Fibroblast of mammary gland (primary cell): ENCODE results near the gene FIS1.
"Not testable (repeated sequence)": the region's sequence is repeated elsewhere in the genome, so short reads cannot be mapped to it uniquely, and the experiment has no call there.

ENCODE experiments used
- DNase-seq: peaks from one replicate; pipeline ENCODE4 v3.0.0-alpha.2; 2010; ENCODE audit warnings: low read depth
- H3K4me3 ChIP-seq: 2 replicates; pipeline ENCODE4 v1.5.1; 2011; ENCODE audit warnings: low read depth, mild to moderate bottlenecking, low read length, moderate library complexity; ENCODE audit not compliant: control insufficient read depth
- TF ChIP-seq, protein P1 (sequence below): conservative IDR thresholded peaks from 2 replicates; pipeline ENCODE4 v1.5.1; 2011; ENCODE audit warnings: low read depth, low read length, inconsistent platforms; ENCODE audit not compliant: control insufficient read depth, insufficient read depth

Gene FIS1

DNA sequence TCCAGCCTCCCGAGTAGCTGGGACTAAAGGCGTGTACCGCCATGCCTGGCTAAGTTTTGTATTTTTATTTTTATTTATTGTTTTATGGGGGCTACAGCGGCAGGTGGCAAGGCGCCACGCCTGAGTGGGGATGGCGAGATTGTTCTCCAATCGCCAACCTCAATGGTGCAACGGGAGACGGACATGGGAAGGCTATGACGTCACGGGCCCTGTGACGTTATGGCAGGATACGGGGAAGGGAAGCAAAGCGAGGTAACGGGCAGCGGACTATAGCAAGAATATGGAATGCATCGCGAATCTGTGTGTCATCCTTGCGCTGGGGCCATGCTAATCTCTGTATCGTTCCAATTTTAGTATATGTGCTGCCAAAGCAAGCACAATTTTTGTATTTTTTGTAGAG is 24.8 kb upstream of the FIS1 start:
- H3K4me3 ChIP-seq = no peak overlapping the region
- DNase-seq = no peak
- TF ChIP-seq, protein P1, sequence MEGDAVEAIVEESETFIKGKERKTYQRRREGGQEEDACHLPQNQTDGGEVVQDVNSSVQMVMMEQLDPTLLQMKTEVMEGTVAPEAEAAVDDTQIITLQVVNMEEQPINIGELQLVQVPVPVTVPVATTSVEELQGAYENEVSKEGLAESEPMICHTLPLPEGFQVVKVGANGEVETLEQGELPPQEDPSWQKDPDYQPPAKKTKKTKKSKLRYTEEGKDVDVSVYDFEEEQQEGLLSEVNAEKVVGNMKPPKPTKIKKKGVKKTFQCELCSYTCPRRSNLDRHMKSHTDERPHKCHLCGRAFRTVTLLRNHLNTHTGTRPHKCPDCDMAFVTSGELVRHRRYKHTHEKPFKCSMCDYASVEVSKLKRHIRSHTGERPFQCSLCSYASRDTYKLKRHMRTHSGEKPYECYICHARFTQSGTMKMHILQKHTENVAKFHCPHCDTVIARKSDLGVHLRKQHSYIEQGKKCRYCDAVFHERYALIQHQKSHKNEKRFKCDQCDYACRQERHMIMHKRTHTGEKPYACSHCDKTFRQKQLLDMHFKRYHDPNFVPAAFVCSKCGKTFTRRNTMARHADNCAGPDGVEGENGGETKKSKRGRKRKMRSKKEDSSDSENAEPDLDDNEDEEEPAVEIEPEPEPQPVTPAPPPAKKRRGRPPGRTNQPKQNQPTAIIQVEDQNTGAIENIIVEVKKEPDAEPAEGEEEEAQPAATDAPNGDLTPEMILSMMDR = no peak

DNA sequence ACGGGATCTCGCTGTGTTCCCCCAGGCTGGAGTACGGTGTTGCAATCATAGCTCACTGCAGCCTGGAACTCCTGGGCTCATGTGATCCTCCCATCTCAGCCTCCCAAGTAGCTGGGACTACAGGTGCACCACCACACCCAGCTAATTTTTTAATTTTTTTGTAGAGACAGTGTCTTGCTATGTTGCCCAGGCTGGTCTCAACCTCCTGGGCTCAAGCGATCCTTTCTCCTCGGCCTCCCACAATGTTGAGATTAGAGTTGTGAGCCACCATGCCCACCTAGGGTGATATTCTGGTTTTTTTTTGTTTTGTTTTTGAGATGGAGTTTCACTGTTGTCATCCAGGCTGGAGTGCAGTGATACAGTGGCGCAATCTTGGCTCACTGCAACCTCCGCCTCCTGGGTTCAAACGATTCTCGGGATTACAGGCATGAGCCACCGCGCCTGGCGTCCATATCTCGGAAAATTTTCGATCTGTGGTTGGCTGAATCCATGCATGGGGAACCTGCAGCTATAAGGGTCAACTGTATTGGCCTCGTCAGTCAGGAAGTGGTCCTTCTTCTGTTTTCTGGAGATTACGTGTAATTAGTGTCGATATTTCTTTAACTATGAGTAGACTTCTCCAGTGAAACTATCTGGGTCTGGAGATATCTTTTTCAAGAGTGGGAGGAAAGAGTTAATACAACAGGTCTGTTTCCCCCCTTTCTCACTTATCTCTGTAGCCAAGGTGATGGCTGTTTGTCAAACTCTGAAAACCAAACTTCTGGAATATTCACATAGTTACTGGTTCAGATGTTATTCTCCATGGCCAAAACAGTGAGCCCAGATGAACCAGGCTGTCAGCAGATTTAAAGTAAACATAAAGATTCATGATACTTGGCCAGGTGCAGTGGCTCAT is 21.0 kb upstream of the FIS1 start:
- H3K4me3 ChIP-seq = no peak overlapping the region
- TF ChIP-seq, protein P1 = no peak
- DNase-seq = no peak

DNA sequence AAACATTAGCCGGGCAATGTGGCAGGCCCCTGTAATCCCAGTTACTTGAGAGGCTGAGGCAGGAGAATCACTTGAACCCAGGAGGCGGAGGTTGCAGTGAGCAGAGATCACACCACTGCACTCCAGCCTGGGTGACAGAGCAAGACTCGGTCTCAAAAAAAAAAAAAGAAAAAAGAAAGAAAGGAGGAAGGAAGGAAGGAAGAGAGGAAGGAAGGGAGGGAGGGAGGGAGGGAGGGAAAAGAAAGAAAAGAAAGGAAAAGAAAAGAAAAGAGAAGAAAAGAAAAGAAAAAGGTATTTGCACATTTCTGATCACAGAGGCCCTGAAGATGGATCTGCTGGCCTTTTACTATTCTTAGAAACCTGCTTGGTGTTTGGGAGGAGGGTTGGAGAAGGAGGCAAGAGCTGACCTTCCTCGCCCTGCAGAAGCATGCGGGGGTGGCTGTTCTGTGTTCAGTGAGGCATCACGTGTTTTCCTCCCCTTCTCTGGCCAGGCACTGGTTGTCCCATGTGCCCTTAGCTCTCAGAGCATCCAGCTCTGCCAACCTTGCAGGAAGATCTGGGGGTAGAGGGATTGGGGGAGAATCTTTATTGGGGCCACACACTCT is 19.3 kb upstream of the FIS1 start:
- H3K4me3 ChIP-seq = not testable (repeated sequence)
- DNase-seq = peak; percentile 28

DNA sequence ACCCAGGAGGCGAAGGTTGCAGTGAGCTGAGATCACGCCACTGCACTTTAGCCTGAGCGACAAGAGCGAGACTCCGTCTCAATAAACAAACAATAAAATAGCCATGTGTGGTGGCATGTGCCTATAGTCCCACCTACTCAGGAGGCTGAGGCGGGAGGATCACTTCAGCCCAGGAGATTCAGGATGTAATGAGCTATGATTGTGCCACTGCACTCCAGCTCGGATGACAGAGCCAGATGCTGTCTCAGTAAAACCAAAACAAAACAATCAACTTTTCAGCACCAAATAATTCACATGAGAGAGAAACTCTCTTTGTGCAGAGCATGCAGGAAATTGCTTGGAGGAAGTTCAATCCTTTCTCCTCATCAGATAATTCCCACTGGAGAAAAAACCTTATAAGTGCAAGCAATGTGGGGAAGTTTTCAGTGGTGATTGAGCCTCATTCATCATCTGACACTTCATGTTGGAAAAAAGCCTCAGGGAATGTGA is 13.4 kb upstream of the FIS1 start:
- peak; percentile 43 for DNase-seq
- no peak overlapping the region for H3K4me3 ChIP-seq
- TF ChIP-seq, protein P1 = no peak

DNA sequence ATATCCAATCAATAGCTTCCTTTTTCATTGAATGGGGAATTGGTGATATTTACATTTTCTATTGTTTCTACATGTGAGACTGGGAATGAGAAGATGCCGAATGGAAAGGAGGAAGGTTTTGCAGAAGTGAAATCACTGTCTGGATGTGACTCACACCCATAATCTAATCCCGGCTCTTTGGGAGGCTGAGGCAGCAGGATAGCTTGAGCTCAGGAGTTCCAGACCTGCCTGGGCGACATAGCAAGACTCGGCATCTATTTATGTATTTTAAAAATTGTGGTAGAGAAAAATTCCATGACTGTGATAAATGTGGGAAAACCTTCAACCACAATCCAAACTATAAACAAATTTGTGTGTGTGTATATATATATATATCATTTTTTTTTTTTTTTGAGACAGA is 10.9 kb upstream of the FIS1 start:
- DNase-seq = no peak
- TF ChIP-seq, protein P1 = no peak

DNA sequence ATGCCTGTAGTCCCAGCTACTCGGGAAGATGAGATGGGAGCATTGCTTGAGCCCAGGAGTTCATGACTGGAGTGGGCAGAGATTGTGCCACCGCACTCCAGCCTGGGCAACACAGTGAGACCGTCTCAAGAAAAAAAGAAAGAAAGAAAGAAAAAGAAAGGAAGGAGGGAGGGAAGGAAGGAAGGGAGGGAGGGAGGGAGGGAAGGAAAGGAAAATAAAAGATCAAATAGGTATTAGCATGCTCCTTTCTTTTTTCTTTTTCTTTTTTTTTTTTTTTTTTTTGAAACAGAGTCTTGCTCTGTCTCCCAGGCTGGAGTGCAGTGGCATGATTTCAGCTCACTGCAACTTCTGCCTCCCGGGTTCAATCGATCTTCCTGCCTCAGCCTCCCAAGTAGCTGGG is 8.3 kb upstream of the FIS1 start:
- H3K4me3 ChIP-seq, DNase-seq: not testable (repeated sequence)

More for the DNA sequence above, 10.9 kb upstream of the FIS1 start:
- no peak overlapping the region for H3K4me3 ChIP-seq

DNA sequence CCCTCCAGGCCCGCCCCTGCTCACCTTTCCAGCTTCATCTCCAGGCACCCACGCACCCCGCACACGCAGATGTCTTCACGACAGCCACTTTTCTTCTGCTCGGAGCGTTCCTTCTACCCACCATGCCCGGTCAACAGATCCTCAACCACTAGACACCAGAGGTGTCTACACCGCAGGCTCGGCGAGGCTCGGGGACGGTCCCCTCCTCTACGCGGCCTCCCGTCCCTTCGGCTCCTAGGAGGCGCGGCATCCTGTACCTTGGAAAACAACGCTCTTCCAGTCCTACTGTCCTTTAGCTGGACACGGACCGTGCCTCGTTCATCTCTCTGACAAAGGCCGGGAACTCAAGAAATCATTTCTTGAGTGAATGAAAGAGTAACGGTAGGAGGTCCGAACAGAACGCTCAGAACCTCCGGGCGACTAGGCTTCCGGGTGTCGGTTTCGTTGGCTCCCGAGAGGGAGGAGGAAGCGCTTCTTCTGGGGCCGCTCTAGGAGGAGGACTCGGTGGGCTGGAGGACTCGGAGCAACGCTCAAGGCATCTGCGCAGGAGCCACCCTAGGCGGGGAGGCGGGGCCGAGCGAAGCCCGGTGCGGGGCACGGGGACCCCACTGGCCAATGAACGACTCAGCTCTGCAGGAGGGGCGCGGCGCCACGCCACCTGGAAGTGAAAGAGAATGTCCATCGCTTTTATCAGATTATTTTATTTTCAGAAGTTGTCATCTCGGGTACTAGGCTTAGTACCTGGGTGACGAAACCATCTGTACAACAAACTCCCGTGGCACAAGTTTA is 7.2 kb upstream of the FIS1 start:
- TF ChIP-seq, protein P1 = no peak
- DNase-seq = peak; percentile 96
- peak overlapping the region; percentile 97 for H3K4me3 ChIP-seq
